Right lung (tissue), 5 donors: ENCODE data around the gene SHC4. TPM values are rescaled to one million over a fixed set of nuclear protein-coding genes. Genes with fewer than 3 reads are reported as not detected.
"Not testable (repeated sequence)": the region's sequence is repeated elsewhere in the genome, so short reads cannot be mapped to it uniquely, and the experiment has no call there.

Experiments
- DNase-seq, 2 donors: peaks; one replicate each; pipeline ENCODE4 v3.0.0-alpha.2; 2013
- polyA plus RNA-seq, 5 donors: library from polyadenylated mRNA; unstranded; fragments of 120-200 nt; gene quantifications; one replicate each; pipeline versions ENCODE4 v1.2.1 to v1.2.3, GENCODE V29; 2013; ENCODE audit warnings: inconsistent platforms in 1 of 5, low replicate concordance in 1 of 5; ENCODE audit not compliant: insufficient read length in 5 of 5, insufficient read depth in 1 of 5

Gene SHC4
- polyA plus RNA-seq, 5 donors = 0.83 to 1.2 (median 1.2) TPM

DNA sequence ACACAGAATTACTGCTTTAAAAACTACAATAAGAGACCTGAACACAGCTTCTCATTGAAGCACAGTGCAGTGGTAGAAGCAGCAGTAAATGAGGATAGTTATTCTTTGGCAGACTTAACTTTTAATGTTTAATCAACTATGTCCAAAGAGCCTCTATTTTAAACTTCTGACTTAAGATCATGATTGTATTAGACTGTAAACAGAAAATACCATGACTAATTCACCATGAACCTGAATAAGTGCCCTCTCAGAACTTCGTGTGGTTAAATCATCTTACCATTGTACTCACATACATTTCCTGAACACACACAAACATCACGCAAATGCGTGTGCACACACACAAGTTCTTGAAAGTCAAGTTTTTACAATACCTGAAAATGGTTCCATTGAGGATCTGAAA lies 166.8 kb downstream of the SHC4 start:
- DNase-seq = no peak

GRCh38 chr15:48796521-48796920 lies 167.2 kb downstream of the SHC4 start:
- no peak for DNase-seq

- DNase-seq = no peak
These were observed 167.8 kb downstream of the SHC4 start for GRCh38 chr15:48795901-48796300.

DNA sequence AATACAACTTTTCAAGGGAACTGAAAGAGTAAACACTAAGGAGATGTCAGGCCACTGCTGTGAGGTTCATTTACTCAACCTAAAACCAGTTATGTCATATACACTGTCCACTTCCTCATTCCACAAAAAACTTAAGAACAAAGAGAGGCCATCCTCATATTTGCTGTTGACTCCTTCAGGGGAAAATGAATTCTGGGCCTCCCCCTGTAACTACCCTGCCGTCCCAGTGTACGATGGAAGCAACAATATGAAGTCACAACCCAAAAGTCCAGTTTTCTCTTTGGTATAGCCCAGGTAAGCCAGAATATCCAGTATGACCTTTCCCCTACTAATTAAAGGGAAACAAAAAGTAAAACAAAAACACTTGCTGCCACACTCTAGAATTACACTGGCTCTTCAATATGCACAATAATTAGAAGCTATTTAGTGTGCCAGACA lies 169.0 kb downstream of the SHC4 start:
- DNase-seq = no peak

DNA sequence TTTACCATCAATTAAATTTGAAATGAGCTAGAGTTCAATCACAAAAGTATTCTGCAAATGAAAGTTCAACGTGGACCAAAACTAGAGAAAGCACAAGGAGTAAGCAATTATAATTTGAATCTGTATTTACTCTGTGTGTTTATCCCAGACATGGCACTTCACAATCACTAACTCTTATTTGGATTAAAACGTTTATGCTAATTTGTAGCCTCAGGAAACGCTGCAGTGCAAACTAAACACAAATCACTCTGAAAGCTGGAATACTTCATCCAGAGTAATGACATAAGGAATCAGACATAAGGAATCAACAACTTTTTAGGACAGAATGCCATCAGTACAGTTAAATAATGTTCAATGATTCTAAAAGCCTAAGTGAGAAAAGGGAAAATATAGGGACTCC lies 171.3 kb downstream of the SHC4 start:
- DNase-seq = no peak

GRCh38 chr15:48790466-48791115 lies 173.1 kb downstream of the SHC4 start:
- not testable (repeated sequence) for DNase-seq

GRCh38 chr15:48785712-48786111 lies 178.0 kb downstream of the SHC4 start:
- no peak for DNase-seq

GRCh38 chr15:48785195-48785594 lies 178.5 kb downstream of the SHC4 start:
- DNase-seq = no peak

DNA sequence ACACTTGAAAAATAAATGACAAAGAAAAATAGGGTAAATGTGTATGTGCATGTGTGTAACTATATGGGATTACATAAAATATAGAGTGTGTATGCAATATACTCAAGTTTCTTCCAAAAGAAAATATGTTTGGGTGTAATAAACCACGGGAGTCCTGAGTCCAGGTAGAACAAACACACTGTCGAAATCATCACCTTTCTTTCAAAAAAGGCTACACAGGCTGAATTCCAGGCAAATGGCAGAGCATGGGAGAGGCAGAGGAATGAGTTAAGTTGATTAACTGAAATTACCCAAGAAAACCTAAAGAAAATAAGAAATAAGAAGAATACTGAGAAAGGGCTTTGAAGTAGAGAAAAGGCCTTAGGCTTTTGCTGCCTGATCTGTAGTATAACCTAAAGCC lies 179.0 kb downstream of the SHC4 start:
- no peak for DNase-seq

DNA sequence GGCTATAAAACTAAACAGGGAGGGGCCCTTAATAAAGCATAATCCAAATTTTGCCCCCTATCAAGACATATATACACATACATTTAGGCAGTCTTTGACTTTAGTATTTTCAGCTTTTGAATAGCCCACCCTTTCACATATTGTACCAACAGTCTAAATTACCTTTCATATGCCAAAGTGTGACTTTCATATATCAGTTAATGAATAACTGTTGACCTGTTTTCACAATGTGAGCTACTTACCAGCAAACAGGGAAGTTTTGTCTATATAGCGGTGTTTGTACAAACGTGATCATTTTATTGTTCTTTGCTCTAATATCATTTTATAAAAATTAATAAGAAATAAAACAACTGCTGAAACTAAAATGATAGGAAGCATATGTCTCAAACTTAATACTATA lies 180.8 kb downstream of the SHC4 start:
- DNase-seq = no peak

GRCh38 chr15:48781481-48782081 lies 182.1 kb downstream of the SHC4 start:
- DNase-seq = no peak

DNA sequence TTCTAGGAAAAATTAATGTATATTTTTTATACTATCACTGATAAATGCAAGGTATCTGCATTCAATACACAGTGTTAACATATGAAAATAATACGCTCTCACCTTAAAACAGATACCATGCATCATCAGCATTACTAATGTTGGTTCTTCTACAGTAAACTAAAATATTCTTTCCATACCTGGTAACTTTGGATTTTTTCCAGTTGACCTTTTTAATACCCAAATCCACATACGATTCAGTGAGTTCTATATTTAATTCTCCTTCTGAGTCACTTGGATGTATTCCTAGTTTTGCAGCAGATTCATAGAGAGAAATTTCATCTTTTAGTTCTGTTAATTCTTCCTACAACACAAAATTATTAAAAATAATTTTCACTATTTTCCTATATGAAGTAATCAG lies 182.7 kb downstream of the SHC4 start:
- no peak for DNase-seq

DNA sequence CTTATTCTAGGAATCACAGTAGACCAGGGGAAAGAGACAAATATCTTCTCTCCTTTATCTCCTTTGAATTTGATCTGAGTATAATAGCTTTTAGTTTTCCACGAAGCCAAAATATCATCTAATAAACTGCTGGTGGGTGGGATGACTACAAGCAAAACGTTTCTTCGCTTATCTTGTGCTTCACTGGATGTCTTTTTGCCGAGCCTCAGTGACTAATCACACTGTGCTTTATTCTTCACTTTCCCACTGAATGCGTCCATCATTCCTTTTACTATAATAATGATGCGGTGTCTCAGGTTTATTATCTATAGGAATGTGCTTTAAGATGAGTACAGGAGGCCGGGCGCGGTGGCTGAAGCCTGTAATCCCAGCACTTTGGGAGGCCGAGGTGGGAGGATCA lies 185.4 kb downstream of the SHC4 start:
- DNase-seq = no peak

DNA sequence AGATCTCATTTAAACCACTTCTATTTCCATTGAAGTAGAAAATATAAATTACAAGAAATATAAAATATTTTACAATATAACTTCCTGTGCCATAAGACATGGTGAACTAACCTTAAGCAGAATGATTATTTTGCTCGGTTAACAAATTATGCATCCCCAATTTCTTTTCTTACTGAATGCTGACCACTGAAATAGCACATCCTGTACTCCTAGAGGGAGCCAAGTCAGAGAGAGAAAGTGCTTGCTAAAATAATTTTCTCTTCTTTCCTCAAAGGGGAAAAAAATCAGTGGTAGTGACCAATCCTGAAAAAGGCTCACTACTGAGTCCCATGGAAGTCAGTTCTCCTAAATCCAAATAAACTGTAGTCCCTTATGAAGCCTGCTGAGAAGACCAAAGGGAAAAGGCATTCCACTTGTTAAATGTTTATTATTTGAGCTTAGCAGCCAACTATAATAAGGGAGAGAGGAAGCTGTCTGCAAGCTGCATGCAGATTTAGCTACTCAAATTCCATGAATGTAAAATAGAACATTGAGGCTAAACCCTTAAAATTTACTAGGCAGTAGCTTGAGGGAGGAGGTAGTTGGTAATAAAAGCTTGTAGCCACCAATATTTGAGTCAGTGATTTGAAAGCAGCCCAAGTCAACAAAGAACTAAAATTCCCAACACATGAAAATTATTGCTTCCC lies 185.9 kb downstream of the SHC4 start:
- DNase-seq = no peak

- DNase-seq = no peak
These were observed 188.2 kb downstream of the SHC4 start for GRCh38 chr15:48775546-48775945.

- DNase-seq = no peak
These were observed 189.2 kb downstream of the SHC4 start for GRCh38 chr15:48774484-48774883.

Other genes with a start within 250 kb of the SHC4 start
- gene CEP152, start 152.8 kb downstream of the SHC4 start, polyA plus RNA-seq = 10 to 100 TPM in 3 of 5 donors, 1 to 10 TPM in 2; 5.7 to 14.7 (median 13.0) TPM
- 100 to 1,000 TPM; 234 to 317 (median 287) TPM for gene EID1, start 85.8 kb downstream of the SHC4 start, polyA plus RNA-seq
- gene SECISBP2L, start 82.5 kb upstream of the SHC4 start, polyA plus RNA-seq = 10 to 100 TPM; 47.6 to 89.1 (median 81.8) TPM
- gene COPS2, start 191.7 kb upstream of the SHC4 start, polyA plus RNA-seq = 100 to 1,000 TPM in 3 of 5 donors, 10 to 100 TPM in 2; 75.8 to 127 (median 110) TPM
- 10 to 100 TPM; 22.2 to 26.4 (median 25.4) TPM for gene GALK2, start 206.3 kb upstream of the SHC4 start, polyA plus RNA-seq